ENCODE measurements around the gene CLEC4G.

CLEC4G gene

GRCh38 chr19:7743425-7743841 lies 11.5 kb upstream of the CLEC4G start:
- Histone ChIP-seq H4K20me1 (ENCODE audit: insufficient read depth, low read length) (peaks cover 26% of the 10 kb centered on the region; the same call in 1 of the 2 replicates), H3K4me1 (ENCODE audit: low read length) (peaks cover 24% of the 10 kb centered on the region), H3K9ac (ENCODE audit: low read length) (no peak overlapping the region), H3K4me2 (ENCODE audit: low read length) (peak overlapping the region; percentile 49), H3K9me3 (ENCODE audit: insufficient read depth, low read length) (peaks cover 5% of the 10 kb centered on the region; the same call in 1 of the 2 replicates), H3K36me3 (replicated peaks; ENCODE audit: low read depth, low read length) (no peaks in the 10 kb centered on the region), H2AFZ (ENCODE audit: low read depth, low read length) (no peak overlapping the region), H3K27me3 (ENCODE audit: low read depth, low read length) (peaks cover 85% of the 10 kb centered on the region), H3K79me2 (ENCODE audit: low read length) (no peaks in the 10 kb centered on the region), H3K27ac (ENCODE audit: low read length) (no peak overlapping the region), H3K4me3 (ENCODE audit: low read length) (no peak overlapping the region)
- peak; percentile 83 for TF ChIP-seq EZH2phosphoT487 (IDR thresholded peaks at IDR 0.05; ENCODE audit: low read depth)
- TF ChIP-seq, protein P1, sequence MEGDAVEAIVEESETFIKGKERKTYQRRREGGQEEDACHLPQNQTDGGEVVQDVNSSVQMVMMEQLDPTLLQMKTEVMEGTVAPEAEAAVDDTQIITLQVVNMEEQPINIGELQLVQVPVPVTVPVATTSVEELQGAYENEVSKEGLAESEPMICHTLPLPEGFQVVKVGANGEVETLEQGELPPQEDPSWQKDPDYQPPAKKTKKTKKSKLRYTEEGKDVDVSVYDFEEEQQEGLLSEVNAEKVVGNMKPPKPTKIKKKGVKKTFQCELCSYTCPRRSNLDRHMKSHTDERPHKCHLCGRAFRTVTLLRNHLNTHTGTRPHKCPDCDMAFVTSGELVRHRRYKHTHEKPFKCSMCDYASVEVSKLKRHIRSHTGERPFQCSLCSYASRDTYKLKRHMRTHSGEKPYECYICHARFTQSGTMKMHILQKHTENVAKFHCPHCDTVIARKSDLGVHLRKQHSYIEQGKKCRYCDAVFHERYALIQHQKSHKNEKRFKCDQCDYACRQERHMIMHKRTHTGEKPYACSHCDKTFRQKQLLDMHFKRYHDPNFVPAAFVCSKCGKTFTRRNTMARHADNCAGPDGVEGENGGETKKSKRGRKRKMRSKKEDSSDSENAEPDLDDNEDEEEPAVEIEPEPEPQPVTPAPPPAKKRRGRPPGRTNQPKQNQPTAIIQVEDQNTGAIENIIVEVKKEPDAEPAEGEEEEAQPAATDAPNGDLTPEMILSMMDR (IDR thresholded peaks at IDR 0.05; ENCODE audit: low read depth, low read length) = no peak

DNA sequence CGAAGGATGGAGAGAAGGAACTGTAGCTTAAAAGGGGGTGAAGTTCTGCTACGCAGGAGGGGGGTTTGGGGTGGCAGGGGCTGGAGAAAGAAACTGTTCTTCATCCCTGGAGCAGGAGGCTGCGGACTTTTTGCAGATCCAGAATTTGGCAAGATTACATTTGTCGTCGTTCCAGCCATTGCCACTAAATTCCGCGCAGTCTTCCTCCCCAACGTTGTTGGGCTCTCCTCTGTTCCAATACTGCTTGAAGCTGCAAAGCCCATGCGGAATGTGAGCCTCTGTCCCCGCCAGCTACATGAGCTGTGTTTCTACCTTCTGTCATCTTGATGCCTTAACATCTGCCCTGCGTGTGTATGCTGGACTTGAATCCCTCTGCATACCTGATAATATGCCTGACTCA lies 11.1 kb upstream of the CLEC4G start:
- H2AFZ ChIP-seq (ENCODE audit: low read depth, low read length) = no peak overlapping the region
- no peak overlapping the region for H3K27ac ChIP-seq (ENCODE audit: low read length)
- peaks cover 26% of the 10 kb centered on the region; the same call in 1 of the 2 replicates for H4K20me1 ChIP-seq (ENCODE audit: insufficient read depth, low read length)
- peaks cover 1% of the 10 kb centered on the region; the same call in 1 of the 2 replicates for H3K9me3 ChIP-seq (ENCODE audit: insufficient read depth, low read length)
- no peak overlapping the region for H3K4me3 ChIP-seq (ENCODE audit: low read length)
- no peak overlapping the region for H3K9ac ChIP-seq (ENCODE audit: low read length)
- H3K79me2 ChIP-seq (ENCODE audit: low read length) = no peaks in the 10 kb centered on the region
- H3K36me3 ChIP-seq (replicated peaks; ENCODE audit: low read depth, low read length) = no peaks in the 10 kb centered on the region
- TF ChIP-seq, protein P1 (IDR thresholded peaks at IDR 0.05; ENCODE audit: low read depth, low read length) = no peak
- TF ChIP-seq EZH2phosphoT487 (IDR thresholded peaks at IDR 0.05; ENCODE audit: low read depth) = no peak
- H3K4me2 ChIP-seq (ENCODE audit: low read length) = peak overlapping the region; percentile 49
- H3K27me3 ChIP-seq (ENCODE audit: low read depth, low read length) = peaks cover 82% of the 10 kb centered on the region
- peaks cover 24% of the 10 kb centered on the region for H3K4me1 ChIP-seq (ENCODE audit: low read length)

DNA sequence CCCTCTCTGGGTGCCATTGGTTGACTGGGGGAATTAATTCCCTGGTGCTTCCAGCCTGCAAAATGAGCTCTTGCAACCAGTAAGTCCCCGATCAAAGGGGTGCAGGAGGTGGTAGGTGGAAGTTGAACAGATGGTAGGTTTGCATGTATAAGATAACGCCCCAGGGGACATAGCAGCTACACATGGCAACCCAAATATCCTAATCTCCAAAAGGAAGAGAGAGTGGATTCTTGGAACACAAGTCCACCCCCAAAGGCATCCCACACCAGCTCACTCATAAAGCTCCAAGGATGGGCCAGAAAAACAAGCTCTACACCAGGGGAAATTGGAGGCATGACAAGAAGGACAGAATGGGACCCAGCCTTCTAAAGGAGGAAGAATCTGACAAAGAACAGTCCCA lies 10.7 kb upstream of the CLEC4G start:
- H3K79me2 ChIP-seq (ENCODE audit: low read length) = no peaks in the 10 kb centered on the region
- no peak overlapping the region for H3K9ac ChIP-seq (ENCODE audit: low read length)
- TF ChIP-seq, protein P1 (IDR thresholded peaks at IDR 0.05; ENCODE audit: low read depth, low read length) = no peak
- TF ChIP-seq EZH2phosphoT487 (IDR thresholded peaks at IDR 0.05; ENCODE audit: low read depth) = no peak
- peaks cover 24% of the 10 kb centered on the region for H3K4me1 ChIP-seq (ENCODE audit: low read length)
- H3K36me3 ChIP-seq (replicated peaks; ENCODE audit: low read depth, low read length) = no peaks in the 10 kb centered on the region
- no peak overlapping the region for H3K4me3 ChIP-seq (ENCODE audit: low read length)
- peaks cover 26% of the 10 kb centered on the region; the same call in 1 of the 2 replicates for H4K20me1 ChIP-seq (ENCODE audit: insufficient read depth, low read length)
- no peak overlapping the region for H2AFZ ChIP-seq (ENCODE audit: low read depth, low read length)
- H3K4me2 ChIP-seq (ENCODE audit: low read length) = no peak overlapping the region
- H3K27me3 ChIP-seq (ENCODE audit: low read depth, low read length) = peaks cover 80% of the 10 kb centered on the region
- no peaks in the 10 kb centered on the region for H3K9me3 ChIP-seq (ENCODE audit: insufficient read depth, low read length)
- H3K27ac ChIP-seq (ENCODE audit: low read length) = no peak overlapping the region

DNA sequence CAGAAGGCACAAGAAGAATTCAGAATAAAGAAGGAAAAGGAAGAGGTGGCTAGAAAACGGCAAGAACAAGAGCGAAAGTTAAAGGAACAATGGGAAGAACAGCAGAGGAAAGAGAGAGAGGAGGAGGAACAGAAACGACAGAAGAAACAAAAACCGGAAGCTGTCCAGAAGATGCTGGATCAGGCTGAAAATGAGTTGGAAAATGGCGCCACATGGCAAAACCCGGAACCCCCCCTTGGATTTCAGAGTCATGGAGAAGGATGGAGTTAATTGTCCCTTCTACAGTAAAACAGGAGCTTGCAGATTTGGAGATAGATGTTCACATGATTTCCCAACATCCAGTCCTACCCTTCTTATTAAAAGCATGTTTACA lies 8.8 kb upstream of the CLEC4G start:
- Histone ChIP-seq H3K9ac (ENCODE audit: low read length) (no peak overlapping the region), H3K4me3 (ENCODE audit: low read length) (no peak overlapping the region), H3K4me1 (ENCODE audit: low read length) (peaks cover 24% of the 10 kb centered on the region), H3K36me3 (replicated peaks; ENCODE audit: low read depth, low read length) (no peaks in the 10 kb centered on the region), H2AFZ (ENCODE audit: low read depth, low read length) (no peak overlapping the region), H3K4me2 (ENCODE audit: low read length) (no peak overlapping the region), H3K79me2 (ENCODE audit: low read length) (no peaks in the 10 kb centered on the region), H3K9me3 (ENCODE audit: insufficient read depth, low read length) (no peaks in the 10 kb centered on the region), H4K20me1 (ENCODE audit: insufficient read depth, low read length) (peaks cover 24% of the 10 kb centered on the region; the same call in 1 of the 2 replicates), H3K27me3 (ENCODE audit: low read depth, low read length) (peaks cover 72% of the 10 kb centered on the region), H3K27ac (ENCODE audit: low read length) (no peak overlapping the region)
- TF ChIP-seq EZH2phosphoT487 (IDR thresholded peaks at IDR 0.05; ENCODE audit: low read depth) = no peak
- TF ChIP-seq, protein P1 (IDR thresholded peaks at IDR 0.05; ENCODE audit: low read depth, low read length) = no peak

All from OCI-LY3 (cell line).